PC-3 (cell line): ENCODE data around the gene FOXN3.
"Not testable (repeated sequence)": the region's sequence is repeated elsewhere in the genome, so short reads cannot be mapped to it uniquely, and the experiment has no call there.

Source experiments
- CTCF ChIP-seq: fragments of 300-600 bp; sonication (generic); conservative IDR thresholded peaks from 2 replicates; pipeline ENCODE4 v1.5.1; 2017; ENCODE audit warnings: antibody characterized with exemption, low read depth, mild to moderate bottlenecking, low read length
- EZH2 ChIP-seq: fragments of 300-600 bp; sonication (generic); IDR thresholded peaks from one replicate; pipeline ENCODE4 v1.6.1; 2017; ENCODE audit warnings: antibody characterized with exemption, mild to moderate bottlenecking, low read length; ENCODE audit not compliant: unreplicated experiment
- EZH2phosphoT487 ChIP-seq: fragments of 300-600 bp; sonication (generic); IDR thresholded peaks from 2 replicates; pipeline ENCODE4 v1.6.1; 2018; ENCODE audit warnings: mild to moderate bottlenecking, antibody characterized with exemption, low read length, borderline replicate concordance

- not testable (repeated sequence) for TF ChIP-seq CTCF, EZH2, EZH2phosphoT487
Measured at GRCh38 chr14:89294469-89294868, 122.6 kb downstream of the FOXN3 start.
